ENCODE results near the gene THAP7. TPM values are rescaled to one million over a fixed set of nuclear protein-coding genes. Genes with fewer than 3 reads are reported as not detected.

The THAP7 gene
- total and polyA plus RNA-seq, 2 donors (not counting 1 experiment from before 2014, with no cell fraction given): 37.7 to 70.1 TPM

GRCh38 chr22:20957102-20957682 is 44.7 kb downstream of the THAP7 start:
- H3K27ac ChIP-seq (ENCODE audit: low read length in 2 of 2): peak overlapping the region in 1 of 2 donors; percentile 10
- H3K36me3 ChIP-seq (replicated peaks in 1 of 2; ENCODE audit: control extremely low read depth in 1 of 2, control insufficient read depth in 1 of 2, extremely low read depth in 1 of 2, insufficient read depth in 2 of 2, low read length in 1 of 2): peaks cover 2 to 17% of the 10 kb centered on the region in 2 experiments
- peak overlapping the region; percentile 83 for H3K4me3 Mint-ChIP-seq
- 2% methylated on average over 54 of the region's 59 CpGs for WGBS (ENCODE audit: insufficient coverage)
- CTCF ChIA-PET: interaction anchor here (0.8 to 1.0 kb wide), 2 partner anchors 11 to 71 kb away, joined by 3 read pairs; no protein-coding TSS in a partner anchor
- H3K27ac Mint-ChIP-seq: no peak overlapping the region
- peak overlapping the region in 4 of 5 experiments; percentile 55 to 69 (median 60) for H3K4me3 ChIP-seq (ENCODE audit: control extremely low read depth in 1 of 5, extremely low read depth in 1 of 5, insufficient read depth in 1 of 5, low read depth in 2 of 5, low read length in 4 of 5)
- intact Hi-C loops (cut with micrococcal nuclease): loop anchor here (5.0 kb wide), 1 partner anchor 40 kb away; the partner anchor contains the start of gene CRKL
- no peak for TF ChIP-seq CTCF (IDR thresholded peaks at IDR 0.05)
- TF ChIP-seq EZH2 (IDR thresholded peaks at IDR 0.05; ENCODE audit: borderline replicate concordance, insufficient read depth, low read depth, low read length, poor library complexity, severe bottlenecking): no peak
- peak overlapping the region; percentile 72 for H2AFZ ChIP-seq (ENCODE audit: insufficient read depth, low read depth, low read length, poor library complexity, severe bottlenecking)
- H3K27me3 ChIP-seq (replicated peaks in 1 of 4; ENCODE audit: control extremely low read depth in 1 of 4, control insufficient read depth in 3 of 4, insufficient read depth in 4 of 4, low read length in 3 of 4): peaks cover 0 to 26% (median 7%) of the 10 kb centered on the region in 4 experiments
- H3K9me3 ChIP-seq (ENCODE audit: control extremely low read depth in 1 of 3, control insufficient read depth in 2 of 3, insufficient read depth in 1 of 3, low read length in 2 of 3): no peaks in the 10 kb centered on the region
- ATAC-seq (ENCODE audit: low read depth) (peak; percentile 14), DNase-seq (peak; percentile 34)
- H3K9me3 Mint-ChIP-seq (ENCODE audit: insufficient read depth): no peaks in the 10 kb centered on the region
- POLR2A ChIA-PET: no interaction called here
- peaks cover 24% of the 10 kb centered on the region for H4K20me1 ChIP-seq (ENCODE audit: control insufficient read depth, insufficient read depth, low read length, poor library complexity, severe bottlenecking)
- H3K4me1 Mint-ChIP-seq: peaks cover 20% of the 10 kb centered on the region
- H3K27me3 Mint-ChIP-seq: peaks cover 13% of the 10 kb centered on the region
- peak overlapping the region; percentile 92 for H3K4me2 ChIP-seq (replicated peaks; ENCODE audit: low read depth, low read length, poor library complexity, severe bottlenecking)
- H3K9ac ChIP-seq (ENCODE audit: low read length): peak overlapping the region; percentile 76
- peaks cover 6% of the 10 kb centered on the region for H3K79me2 ChIP-seq (ENCODE audit: control insufficient read depth, insufficient read depth, low read length)
- H3K4me1 ChIP-seq (ENCODE audit: control insufficient read depth in 2 of 2, insufficient read depth in 2 of 2, low read length in 2 of 2): peaks cover 16 to 23% of the 10 kb centered on the region in 2 donors
